GM12865 (cell line): ENCODE data around the gene CPN2.

Experiments
- DNase-seq: peaks from one replicate; pipeline ENCODE4 v3.0.0; 2010; ENCODE audit warnings: low read depth
- H3K4me3 ChIP-seq: 2 replicates; pipeline ENCODE4 v1.5.1; 2011; ENCODE audit warnings: mild to moderate bottlenecking, low read depth, low read length, control low read depth
- TF ChIP-seq, protein P1 (sequence below): IDR thresholded peaks from 2 replicates; pipeline ENCODE4 v1.5.1; 2011; ENCODE audit warnings: low read length, control low read depth, low read depth, inconsistent platforms; ENCODE audit not compliant: insufficient read depth; ENCODE audit errors: missing control alignments

The CPN2 gene

DNA sequence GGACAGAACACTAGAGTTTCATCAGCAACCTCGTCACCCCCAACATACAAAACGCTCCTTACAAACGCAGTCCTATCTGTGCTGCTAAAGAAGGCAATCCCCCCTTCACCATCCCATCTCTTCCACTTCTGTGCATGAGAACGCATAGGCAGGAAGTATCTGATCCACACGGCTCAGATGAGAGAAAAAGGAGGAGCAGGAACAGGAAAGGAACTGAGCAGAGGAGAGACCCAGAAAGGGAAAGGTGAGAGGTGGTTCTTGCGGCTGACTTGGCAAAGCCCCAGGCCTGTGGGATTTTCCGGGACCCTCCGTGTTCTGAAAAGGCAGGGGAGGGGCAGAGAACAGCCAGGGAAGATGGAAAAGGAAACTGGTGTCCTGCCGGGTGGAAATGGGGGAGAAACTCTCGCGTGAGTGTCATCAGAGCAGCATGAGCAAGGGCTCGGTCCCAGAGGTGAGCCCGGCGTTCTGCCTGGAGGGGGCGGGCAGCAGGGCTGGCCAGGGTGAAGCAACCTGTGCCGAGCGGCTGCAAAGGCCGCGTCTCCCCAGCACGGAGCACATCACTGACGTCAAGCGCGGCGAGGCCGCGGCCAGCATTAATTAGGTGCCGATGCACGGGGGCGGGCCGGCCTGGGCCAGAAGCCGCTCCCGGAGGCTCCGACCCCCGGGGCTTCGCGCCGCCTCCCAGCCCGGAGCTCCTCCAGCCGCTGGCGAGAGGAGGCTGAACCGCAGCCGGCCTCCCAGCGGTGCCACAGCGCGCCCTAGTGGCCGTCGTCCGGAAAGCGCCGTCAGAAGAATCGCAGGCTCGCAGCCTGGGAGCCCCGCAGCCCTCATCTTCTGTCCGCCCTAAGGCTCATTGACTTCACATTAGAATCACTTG lies 35.8 kb downstream of the CPN2 start:
- peak overlapping the region; percentile 48 for H3K4me3 ChIP-seq
- peak; percentile 83 for DNase-seq
- TF ChIP-seq, protein P1, sequence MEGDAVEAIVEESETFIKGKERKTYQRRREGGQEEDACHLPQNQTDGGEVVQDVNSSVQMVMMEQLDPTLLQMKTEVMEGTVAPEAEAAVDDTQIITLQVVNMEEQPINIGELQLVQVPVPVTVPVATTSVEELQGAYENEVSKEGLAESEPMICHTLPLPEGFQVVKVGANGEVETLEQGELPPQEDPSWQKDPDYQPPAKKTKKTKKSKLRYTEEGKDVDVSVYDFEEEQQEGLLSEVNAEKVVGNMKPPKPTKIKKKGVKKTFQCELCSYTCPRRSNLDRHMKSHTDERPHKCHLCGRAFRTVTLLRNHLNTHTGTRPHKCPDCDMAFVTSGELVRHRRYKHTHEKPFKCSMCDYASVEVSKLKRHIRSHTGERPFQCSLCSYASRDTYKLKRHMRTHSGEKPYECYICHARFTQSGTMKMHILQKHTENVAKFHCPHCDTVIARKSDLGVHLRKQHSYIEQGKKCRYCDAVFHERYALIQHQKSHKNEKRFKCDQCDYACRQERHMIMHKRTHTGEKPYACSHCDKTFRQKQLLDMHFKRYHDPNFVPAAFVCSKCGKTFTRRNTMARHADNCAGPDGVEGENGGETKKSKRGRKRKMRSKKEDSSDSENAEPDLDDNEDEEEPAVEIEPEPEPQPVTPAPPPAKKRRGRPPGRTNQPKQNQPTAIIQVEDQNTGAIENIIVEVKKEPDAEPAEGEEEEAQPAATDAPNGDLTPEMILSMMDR, result peak; percentile 87

DNA sequence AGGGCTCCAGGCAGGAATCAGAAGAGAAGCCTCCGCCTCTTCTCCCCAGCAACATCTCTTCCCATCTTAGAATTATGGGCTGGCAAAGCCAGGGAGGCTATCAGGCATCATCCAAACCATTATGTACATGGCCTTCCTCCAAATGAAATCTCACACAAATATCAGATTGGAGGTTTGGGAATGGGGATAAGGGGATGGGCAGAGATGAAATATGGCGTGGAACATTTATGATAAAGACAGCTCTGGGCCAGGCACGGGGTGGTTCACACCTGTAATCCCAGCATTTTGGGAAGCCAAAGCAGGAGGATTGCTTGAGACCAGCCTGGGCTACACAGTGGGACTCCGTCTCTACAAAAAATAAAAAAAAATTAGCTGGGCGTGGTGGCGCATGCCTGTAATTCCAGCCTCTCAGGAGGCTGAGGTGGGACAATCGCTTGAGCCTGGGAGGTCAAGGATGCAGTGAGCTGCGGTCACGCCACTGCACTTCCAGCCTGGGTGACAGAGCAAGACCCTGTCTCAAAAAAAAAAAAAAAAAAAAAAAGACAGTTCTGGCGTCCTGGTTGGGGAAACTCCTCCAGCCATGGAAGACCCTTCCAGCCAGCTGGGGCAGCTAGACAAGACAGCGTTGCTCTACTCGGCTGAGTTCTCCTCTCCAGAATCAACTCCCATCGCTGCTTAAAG lies 36.6 kb downstream of the CPN2 start:
- TF ChIP-seq, protein P1, result no peak
- no peak for DNase-seq
- H3K4me3 ChIP-seq, result no peak overlapping the region

- no peak for DNase-seq
- no peak overlapping the region for H3K4me3 ChIP-seq
- TF ChIP-seq, protein P1, result no peak
These were observed 37.4 kb downstream of the CPN2 start for GRCh38 chr3:194313560-194314387.

DNA sequence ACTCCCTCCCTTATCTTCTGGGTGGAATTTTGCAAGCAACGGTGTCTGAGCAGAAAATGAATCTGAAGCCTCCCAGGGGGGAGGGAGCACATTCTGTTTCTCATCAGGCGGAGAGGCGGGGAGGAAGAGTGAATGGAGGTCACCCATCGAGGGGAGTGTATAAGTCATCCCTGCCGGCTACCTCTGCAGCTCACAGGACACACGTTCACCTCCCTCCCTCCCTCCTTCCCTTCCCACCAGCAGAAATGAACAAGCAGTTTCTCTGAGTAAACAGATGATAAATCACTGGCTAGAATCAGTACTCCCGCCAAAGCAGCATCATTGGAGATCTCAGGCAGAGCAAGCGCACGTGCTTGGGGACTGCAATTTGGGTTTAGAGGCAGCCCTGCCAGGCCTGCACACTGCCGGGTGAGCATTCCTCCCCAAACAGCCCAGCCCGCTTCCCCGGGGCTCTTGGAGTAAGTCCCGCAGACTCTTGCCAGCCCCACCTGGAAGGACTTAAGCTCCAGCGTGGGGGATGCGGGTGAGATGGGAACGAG lies 38.3 kb downstream of the CPN2 start:
- TF ChIP-seq, protein P1, result no peak
- no peak overlapping the region for H3K4me3 ChIP-seq
- DNase-seq, result no peak

- no peak overlapping the region for H3K4me3 ChIP-seq
- no peak for DNase-seq
- TF ChIP-seq, protein P1, result no peak
These were observed 38.9 kb downstream of the CPN2 start for GRCh38 chr3:194312186-194312742.

- H3K4me3 ChIP-seq, result no peak overlapping the region
- TF ChIP-seq, protein P1, result no peak
- DNase-seq, result no peak
These were observed 40.1 kb downstream of the CPN2 start for GRCh38 chr3:194311000-194311399.
